ENCODE measurements around the gene ST6GALNAC4.

DNA sequence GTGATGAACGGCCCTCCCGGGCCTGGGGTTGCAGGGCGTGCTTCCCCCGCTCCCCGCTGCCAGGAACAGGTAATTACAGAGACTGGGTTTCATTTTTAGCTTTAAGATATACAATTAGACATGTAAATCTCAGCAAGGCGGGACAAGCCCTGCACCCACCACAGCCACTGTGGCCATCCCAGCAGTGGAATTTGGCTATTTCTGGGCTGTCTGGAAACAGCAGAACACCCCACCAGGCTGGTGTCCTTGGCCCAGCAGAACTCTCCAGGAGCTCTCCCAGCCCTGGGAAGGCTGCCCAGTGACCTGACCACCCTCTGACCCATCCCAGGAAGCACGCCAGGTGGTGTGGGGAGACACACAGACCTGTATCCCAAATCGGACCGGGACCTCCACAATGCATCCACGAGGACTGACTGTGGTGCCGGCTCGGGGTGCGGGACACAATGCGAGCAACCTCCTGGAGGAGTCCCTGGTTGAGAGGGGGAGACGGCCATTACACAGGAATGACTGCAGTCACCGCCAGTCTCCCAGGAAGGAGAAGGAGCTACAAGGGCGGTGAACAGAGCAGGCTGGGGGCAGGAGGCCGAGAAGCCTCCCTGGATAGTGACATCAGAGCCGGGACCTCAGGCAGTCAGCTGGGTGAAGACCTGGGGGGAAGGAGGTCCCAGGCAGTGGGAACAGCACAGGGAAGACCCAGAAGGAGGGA, 46.7 kb upstream of the ST6GALNAC4 start:
- no peak for TF ChIP-seq NFYB (CRISPR knock-in tag; conservative IDR thresholded peaks at IDR 0.05; ENCODE audit: low read depth)
- TF ChIP-seq CTCF (IDR thresholded peaks at IDR 0.05): no peak

All from WTC11 (cell line).